K562 (cell line): ENCODE results near the gene SPAG17. TPM values are rescaled to one million over a fixed set of nuclear protein-coding genes. Genes with fewer than 3 reads are reported as not detected.
A peak's percentile ranks its signal among the peaks of the same experiment; 100 is the strongest.

ENCODE experiments used
- ATAC-seq: fragments of 200-7000 bp; cut with Tn5 transposase; 3 replicates; pipeline ENCODE4 v1.9.1; 2020; ENCODE audit warnings: moderate library complexity
- BruUV-seq: library from RNA; stranded (reverse); fragments of 400-500 nt; replicated peaks from 2 replicates; lab custom pipeline; 2021; lab: Mats Ljungman, UMichigan
- CTCF ChIA-PET: fragments of 300-600 bp; formaldehyde crosslinking; extraction: SDS; loops from one replicate; lab custom pipeline; 2021; ENCODE audit warnings: low intra/inter-chr PET ratio; lab: Yijun Ruan, JAX
- POLR2A ChIA-PET: fragments of 300-600, 350-650 bp; sonication (Branson Sonifier 250); formaldehyde crosslinking; extraction: SDS; loops from one replicate; lab custom pipeline; 2021; ENCODE audit warnings: antibody characterized with exemption, inconsistent platforms; lab: Yijun Ruan, JAX
- DNase-seq, 4 experiments: peaks; one replicate each; pipeline versions ENCODE4 v3.0.0 to v3.0.0-alpha.2; 2011 to 2018; ENCODE audit warnings: low spot score in 3 of 4, mixed read lengths in 3 of 4; ENCODE audit errors: extremely low read depth in 1 of 4
- FAIRE-seq: peaks from 2 replicates; lab custom pipeline; 2011; peaks lifted over from hg19 to GRCh38; lab: Jason Lieb, UNC
- H2AFZ ChIP-seq: 2 replicates; pipeline ENCODE4 v1.6.0; 2011; ENCODE audit warnings: low read depth, low read length, control low read depth, inconsistent platforms
- H3K27ac ChIP-seq: fragments of 200-600 bp; 3 replicates; pipeline ENCODE4 v1.8.0; 2011; ENCODE audit warnings: low read depth, mild to moderate bottlenecking, control low read depth, inconsistent platforms, low read length, moderate library complexity, mixed read lengths; ENCODE audit errors: extremely low read depth
- H3K27me3 ChIP-seq, 2 experiments: fragments of 300-600 bp in 1 of 2; 2 replicates in 1 of 2; 3 replicates in 1 of 2; pipeline versions ENCODE4 v1.6.0 to v1.8.0; 2011; ENCODE audit warnings: inconsistent platforms in 2 of 2, low read length in 2 of 2, mild to moderate bottlenecking in 1 of 2, mixed read lengths in 1 of 2, moderate library complexity in 1 of 2; ENCODE audit not compliant: control insufficient read depth in 2 of 2, insufficient read depth in 2 of 2
- H3K36me3 ChIP-seq: fragments of 300-600 bp; 3 replicates; pipeline ENCODE4 v1.8.0; 2011; ENCODE audit warnings: mild to moderate bottlenecking, low read length, inconsistent platforms; ENCODE audit not compliant: control insufficient read depth, insufficient read depth
- H3K4me1 ChIP-seq, 2 experiments: fragments of 200-600 bp in 1 of 2; replicated peaks in 1 of 2; 2 replicates in 1 of 2; 3 replicates in 1 of 2; pipeline versions ENCODE4 v1.5.1 to v1.8.0; 2011; ENCODE audit warnings: inconsistent platforms in 2 of 2, low read length in 2 of 2, mild to moderate bottlenecking in 1 of 2, mixed read lengths in 1 of 2, moderate library complexity in 1 of 2; ENCODE audit not compliant: control insufficient read depth in 2 of 2, insufficient read depth in 2 of 2
- H3K4me2 ChIP-seq: 2 replicates; pipeline ENCODE4 v1.6.1; 2011; ENCODE audit warnings: low read length, control low read depth, inconsistent platforms, mixed read lengths; ENCODE audit not compliant: insufficient read depth
- H3K4me3 ChIP-seq: fragments of 200-600 bp; sonication (generic), shearing (Covaris generic); 2 replicates; pipeline ENCODE4 v1.5.1; 2016; ENCODE audit warnings: control low read depth, inconsistent platforms
- H3K79me2 ChIP-seq: fragments of 200-600 bp; 3 replicates; pipeline ENCODE4 v1.8.0; 2011; ENCODE audit warnings: low read length, inconsistent platforms; ENCODE audit not compliant: control insufficient read depth, insufficient read depth
- H3K9ac ChIP-seq, 2 experiments: 2 replicates each; pipeline versions ENCODE4 v1.6.0 to v1.6.1; 2011; ENCODE audit warnings: low read depth in 2 of 2, low read length in 2 of 2, control low read depth in 1 of 2, inconsistent platforms in 1 of 2, mild to moderate bottlenecking in 1 of 2, mixed read lengths in 1 of 2; ENCODE audit not compliant: insufficient read depth in 1 of 2
- H3K9me1 ChIP-seq: one replicate; pipeline ENCODE4 v1.6.0; 2011; ENCODE audit warnings: inconsistent platforms, mild to moderate bottlenecking, low read length, moderate library complexity; ENCODE audit not compliant: control insufficient read depth, insufficient read depth
- H3K9me3 ChIP-seq: replicated peaks from 2 replicates; pipeline ENCODE4 v1.5.1; 2011; ENCODE audit warnings: low read depth, low read length, inconsistent platforms; ENCODE audit not compliant: control insufficient read depth, insufficient read depth
- H4K20me1 ChIP-seq: replicated peaks from 2 replicates; pipeline ENCODE4 v1.6.1; 2011; ENCODE audit warnings: low read length, inconsistent platforms, mixed read lengths; ENCODE audit not compliant: control insufficient read depth, insufficient read depth
- GABPB1 ChIP-seq: sonication (generic); formaldehyde crosslinking; IDR thresholded peaks from 2 replicates; pipeline ENCODE4 v1.8.0; 2022; ENCODE audit warnings: mild to moderate bottlenecking, missing genetic modification reagents
- JUNB ChIP-seq: fragments of 450-650 bp; formaldehyde crosslinking; conservative IDR thresholded peaks from 2 replicates; pipeline ENCODE4 v1.4.0; 2020; ENCODE audit warnings: mild to moderate bottlenecking
- NR2C2 ChIP-seq, 2 experiments: fragments of 200-800 bp in 1 of 2; sonication (Bioruptor generic) in 1 of 2; sonication (generic) in 1 of 2; formaldehyde crosslinking in 1 of 2; IDR thresholded peaks; 2 replicates each; pipeline versions ENCODE4 v1.6.1 to v1.8.0; 2016 to 2022; ENCODE audit warnings: mild to moderate bottlenecking in 1 of 2, missing compliant biosample characterization in 1 of 2, missing genetic modification characterization in 1 of 2, missing genetic modification reagents in 1 of 2
- PTTG1 ChIP-seq: fragments of 450-650 bp; IDR thresholded peaks from 2 replicates; pipeline ENCODE4 v1.6.1; 2016; ENCODE audit warnings: low read depth, mild to moderate bottlenecking, missing genetic modification characterization, missing compliant biosample characterization
- RBM15 ChIP-seq: fragments of 200-400 bp; formaldehyde crosslinking; IDR thresholded peaks from 2 replicates; pipeline ENCODE4 v1.6.1; 2018; ENCODE audit warnings: mild to moderate bottlenecking, low read length, moderate library complexity; ENCODE audit not compliant: insufficient read depth
- RBM25 ChIP-seq: fragments of 200-400 bp; formaldehyde crosslinking; IDR thresholded peaks from 2 replicates; pipeline ENCODE4 v1.6.1; 2018; ENCODE audit warnings: low read length, low read depth, moderate library complexity; ENCODE audit not compliant: severe bottlenecking
- ZFP36 ChIP-seq: fragments of 150-350 bp; IDR thresholded peaks from 2 replicates; pipeline ENCODE4 v1.6.1; 2018; ENCODE audit warnings: low read length, low read depth; ENCODE audit not compliant: partially characterized antibody
- WGBS: fragments of 100-300 bp; shearing (Covaris generic); methylation state at CpG from one replicate; pipeline ENCODE4 v1.1.6; 2016; ENCODE audit warnings: low coverage, mixed read lengths; ENCODE audit not compliant: insufficient coverage; ENCODE audit errors: missing lambda C conversion rate; 5-methylcytosine and 5-hydroxymethylcytosine counted together
- in situ Hi-C: fragments of 300-500 bp; cut with MboI; formaldehyde crosslinking; loops from 4 replicates; pipeline ENCODE4 v1.15.0; 2018; ENCODE audit warnings: inconsistent platforms, mixed read lengths
- intact Hi-C: fragments of 100-400 bp; cut with micrococcal nuclease; formaldehyde crosslinking; loops from 2 replicates; pipeline ENCODE4 v1.14.2; 2022
- polyA plus RNA-seq, 8 experiments: library from polyadenylated mRNA; depleted of rRNA in 4 of 8; stranded (reverse) in 5 of 8; unstranded in 3 of 8; fragments of >200 nt; fragmentation: Nextera tagmentation in 2 of 8; fragmentation: Illumina TruSeq in 1 of 8; extraction: Ambion mirVana in 2 of 8; extraction: Trizol in 1 of 8; gene quantifications; 2 replicates each; pipeline versions ENCODE4 v1.2.1 to v1.2.3, GENCODE V29; 2011 to 2014; ENCODE audit warnings: inconsistent platforms in 1 of 8, missing spikeins in 1 of 8
- total RNA-seq, 7 experiments: library from RNA; depleted of rRNA in 6 of 7; stranded (reverse); fragments of >200 nt in 6 of 7; fragmentation: Illumina TruSeq in 2 of 7; extraction: Trizol in 2 of 7; gene quantifications; 2 replicates each; pipeline versions ENCODE4 v1.2.1 to v1.2.3, GENCODE V29; 2011 to 2021; ENCODE audit warnings: low replicate concordance in 1 of 7

SPAG17 gene
- total and polyA plus RNA-seq, 9 of the 15 experiments (the other 6 are each of a cell fraction or from before 2014, with no cell fraction given), result 0.07 to 2.1 (median 1.5) TPM

DNA sequence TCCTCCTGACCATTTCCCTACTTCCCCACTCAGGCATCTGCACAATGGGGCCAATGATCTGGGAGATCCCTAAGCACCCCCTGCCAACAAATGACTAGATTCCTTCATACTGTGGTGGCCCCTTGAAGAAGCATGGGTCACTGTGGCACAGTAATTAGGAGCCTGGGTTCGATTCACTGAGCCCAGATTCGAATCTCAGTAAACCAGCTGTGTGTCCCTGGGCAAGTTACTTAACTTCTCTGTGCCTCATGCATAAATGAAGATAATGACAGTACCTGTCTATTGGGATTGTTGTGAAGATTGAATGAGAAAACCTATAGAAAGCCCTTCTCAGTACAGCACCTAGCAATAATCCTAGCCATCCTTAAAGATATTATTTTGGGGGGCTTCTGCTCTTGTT is 27.5 kb downstream of the SPAG17 start:
- Histone ChIP-seq H3K4me1 (no peaks in the 10 kb centered on the region; a peak in 1 of 5 replicates), H3K9ac (no peak overlapping the region), H3K79me2 (no peaks in the 10 kb centered on the region), H3K36me3 (no peaks in the 10 kb centered on the region), H3K9me1 (no peaks in the 10 kb centered on the region), H3K4me3 (no peak overlapping the region), H2AFZ (no peak overlapping the region), H3K27ac (no peak overlapping the region), H3K27me3 (no peaks in the 10 kb centered on the region), H3K4me2 (no peak overlapping the region), H3K9me3 (no peaks in the 10 kb centered on the region), H4K20me1 (no peaks in the 10 kb centered on the region)
- CTCF ChIA-PET, result no interaction called here
- DNase-seq, result no peak
- FAIRE-seq, result no peak
- TF ChIP-seq RBM15 (no peak), RBM25 (peak; percentile 71), GABPB1 (no peak), PTTG1 (no peak), JUNB (CRISPR knock-in tag) (no peak), ZFP36 (peak; percentile 64), NR2C2 (CRISPR knock-in tag; IDR thresholded peaks at IDR 0.05) (no peak), NR2C2 (tag; IDR thresholded peaks at IDR 0.05) (no peak)
- WGBS, result 0% methylated on average over 2 of the region's 2 CpGs
- POLR2A ChIA-PET, result interaction anchor here (0.5 kb wide), 1 partner anchor 889 kb away, joined by 3 read pairs; no protein-coding TSS in a partner anchor
- no TSS peak for BruUV-seq
- intact Hi-C loops (no loop called here), in situ Hi-C loops (no loop called here)
- ATAC-seq, result no peak
